ENCODE data around the gene KLF9.

Gene KLF9

GRCh38 chr9:70421272-70422180 lies 7.1 kb upstream of the KLF9 start:
- no peak for DNase-seq

- peak; percentile 77 for DNase-seq
These were observed 6.2 kb upstream of the KLF9 start for GRCh38 chr9:70420441-70421271.

GRCh38 chr9:70419556-70420440 lies 5.3 kb upstream of the KLF9 start:
- peak; percentile 91 for DNase-seq

- DNase-seq = peak; percentile 94
These were observed 4.5 kb upstream of the KLF9 start for GRCh38 chr9:70418822-70419555.

- no peak for DNase-seq
These were observed 1.0 kb upstream of the KLF9 start for GRCh38 chr9:70415476-70415875.

- DNase-seq = no peak
These were observed 584 bp upstream of the KLF9 start for GRCh38 chr9:70415041-70415440.

- DNase-seq = no peak
These were observed 1.0 kb downstream of the KLF9 start for GRCh38 chr9:70413464-70413798.

- DNase-seq = peak; percentile 32
These were observed 1.5 kb downstream of the KLF9 start for GRCh38 chr9:70412832-70413463.

GRCh38 chr9:70411930-70412831 lies 2.3 kb downstream of the KLF9 start:
- no peak for DNase-seq

- no peak for DNase-seq
These were observed 3.1 kb downstream of the KLF9 start for GRCh38 chr9:70411121-70411929.

- DNase-seq = no peak
These were observed 4.1 kb downstream of the KLF9 start for GRCh38 chr9:70410368-70410767.

- no peak for DNase-seq
These were observed 4.7 kb downstream of the KLF9 start for GRCh38 chr9:70409800-70410199.

GRCh38 chr9:70409280-70409679 lies 5.2 kb downstream of the KLF9 start:
- no peak for DNase-seq

GRCh38 chr9:70408393-70409040 lies 5.9 kb downstream of the KLF9 start:
- DNase-seq = no peak

GRCh38 chr9:70407081-70407503 lies 7.4 kb downstream of the KLF9 start:
- no peak for DNase-seq

- no peak for DNase-seq
These were observed 8.0 kb downstream of the KLF9 start for GRCh38 chr9:70406434-70406862.

- no peak for DNase-seq
These were observed 8.5 kb downstream of the KLF9 start for GRCh38 chr9:70405808-70406433.

- no peak for DNase-seq
These were observed 10.2 kb downstream of the KLF9 start for GRCh38 chr9:70404261-70404660.

GRCh38 chr9:70403618-70404025 lies 10.8 kb downstream of the KLF9 start:
- DNase-seq = no peak

Data from NCI-H510A (cell line).